Subcutaneous preadipocyte (primary cell): ENCODE results near the gene HACL1. TPM values are rescaled to one million over a fixed set of nuclear protein-coding genes. Genes with fewer than 3 reads are reported as not detected.

Experiments
- total RNA-seq: library from RNA; depleted of rRNA; stranded (reverse); fragments of >200 nt; gene quantifications from 2 replicates; pipeline ENCODE4 v1.2.3, GENCODE V29; 2012

The HACL1 gene
- total RNA-seq = 22.8 and 25.4 TPM in 2 replicates

DNA sequence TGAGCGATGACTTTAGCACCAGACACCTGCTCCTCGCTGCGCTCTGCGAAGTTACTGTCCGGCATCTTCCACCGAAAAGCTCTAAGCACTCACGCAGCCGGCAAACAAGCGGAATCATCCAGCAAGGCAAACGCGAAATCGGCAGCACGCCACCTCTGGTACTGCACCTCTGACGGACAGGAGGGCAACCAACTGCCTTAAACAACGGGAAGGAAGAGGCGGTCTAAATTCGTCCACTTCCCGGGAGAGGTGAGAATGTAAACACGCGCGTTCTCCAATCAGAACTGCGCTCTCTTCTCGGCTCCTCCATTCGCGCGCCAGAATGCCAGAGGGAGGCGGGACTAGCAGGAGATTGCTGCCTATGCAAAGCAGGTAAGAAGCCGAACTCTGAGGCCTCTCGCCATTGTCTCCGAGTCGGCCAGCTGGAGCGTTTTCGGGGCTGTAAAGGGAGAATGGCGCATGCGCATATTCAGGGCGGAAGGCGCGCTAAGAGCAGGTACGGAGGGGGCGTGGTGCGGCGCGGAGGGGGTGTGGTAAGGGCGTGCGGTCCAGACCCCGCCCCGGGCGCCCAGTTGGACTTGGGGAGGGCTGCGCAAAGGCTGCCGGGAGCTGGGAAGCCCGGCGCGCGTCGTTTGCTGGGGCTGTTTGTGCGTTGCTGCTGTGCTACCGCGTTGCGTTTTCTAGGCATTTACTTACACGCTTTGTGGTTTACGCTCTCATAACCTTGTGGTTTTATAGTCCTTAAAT is at the start of gene HACL1, which contains the start of gene BTD:
HACL1 (minus strand) TSS at position 171 of the 747 bp plus-strand sequence; CDS start at position 65, 106 bp downstream.
BTD (plus strand) TSS at position 347 of the 747 bp plus-strand sequence. CDS start 33,695 bp downstream, outside the sequence.

DNA sequence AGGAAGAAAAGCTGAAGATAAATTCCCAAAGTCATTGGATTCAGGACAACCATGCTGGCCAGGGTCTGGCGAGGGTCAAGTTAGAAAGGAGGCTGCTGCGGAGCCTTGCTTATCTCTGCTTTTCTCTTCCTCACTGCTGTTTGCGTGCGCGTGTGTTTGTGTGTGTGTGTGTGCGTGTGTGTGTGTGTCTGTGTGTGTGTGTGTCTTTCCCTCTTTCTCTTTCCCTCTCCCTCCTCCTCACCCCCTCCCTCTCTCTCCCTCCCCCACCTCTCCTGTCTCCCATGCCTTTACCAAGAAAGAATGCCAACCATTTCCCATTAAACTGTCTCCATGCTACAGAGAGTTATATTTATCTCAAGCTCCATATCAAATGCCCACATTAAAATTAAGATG is 79.8 kb downstream of the HACL1 start, which contains the start of gene COLQ:
COLQ (minus strand) TSS at position 134 of the 393 bp plus-strand sequence; CDS start at position 53, 81 bp downstream.

Other genes starting within 250 kb of the HACL1 start
- gene METTL6, start 174.0 kb downstream of the HACL1 start, total RNA-seq = 25.0 and 25.4 TPM in 2 replicates
- gene EAF1, start 174.0 kb downstream of the HACL1 start, total RNA-seq = 18.2 and 18.4 TPM in 2 replicates
- 0.37 and 0.98 TPM in 2 replicates for gene COLQ, start 79.9 kb downstream of the HACL1 start, total RNA-seq
- gene BTD, start 176 bp upstream of the HACL1 start, total RNA-seq = 11.9 and 15.1 TPM in 2 replicates
- 222 and 225 TPM in 2 replicates for gene ANKRD28, start 196.4 kb upstream of the HACL1 start, total RNA-seq